T-helper 9 cell (primary cell): ENCODE measurements around the gene APLP2.
"Not testable (repeated sequence)": the region's sequence is repeated elsewhere in the genome, so short reads cannot be mapped to it uniquely, and the experiment has no call there.

Source experiments
- DNase-seq: peaks from one replicate; pipeline ENCODE4 v3.0.0-alpha.2; 2020

The APLP2 gene

GRCh38 chr11:130092661-130093060 is 23.0 kb downstream of the APLP2 start:
- no peak for DNase-seq

GRCh38 chr11:130094614-130095013 is 24.9 kb downstream of the APLP2 start:
- DNase-seq: no peak

GRCh38 chr11:130095326-130095725 is 25.6 kb downstream of the APLP2 start:
- DNase-seq: no peak

- DNase-seq: no peak
Observed at GRCh38 chr11:130096042-130096441, 26.3 kb downstream of the APLP2 start.

- DNase-seq: no peak
Observed at GRCh38 chr11:130096823-130097222, 27.1 kb downstream of the APLP2 start.

GRCh38 chr11:130097285-130097684 is 27.6 kb downstream of the APLP2 start:
- no peak for DNase-seq

GRCh38 chr11:130099356-130099755 is 29.7 kb downstream of the APLP2 start:
- no peak for DNase-seq

- no peak for DNase-seq
Observed at GRCh38 chr11:130100381-130101095, 30.8 kb downstream of the APLP2 start.

GRCh38 chr11:130101661-130102060 is 32.0 kb downstream of the APLP2 start:
- no peak for DNase-seq

- no peak for DNase-seq
Observed at GRCh38 chr11:130102301-130103249, 32.9 kb downstream of the APLP2 start.

- no peak for DNase-seq
Observed at GRCh38 chr11:130103296-130103814, 33.7 kb downstream of the APLP2 start.

GRCh38 chr11:130106381-130106780 is 36.7 kb downstream of the APLP2 start:
- no peak for DNase-seq

- not testable (repeated sequence) for DNase-seq
Observed at GRCh38 chr11:130108671-130109070, 39.0 kb downstream of the APLP2 start.

- no peak for DNase-seq
Observed at GRCh38 chr11:130109386-130109785, 39.7 kb downstream of the APLP2 start.

- DNase-seq: no peak
Observed at GRCh38 chr11:130110339-130111108, 40.8 kb downstream of the APLP2 start.

GRCh38 chr11:130112071-130112830 is 42.6 kb downstream of the APLP2 start:
- no peak for DNase-seq

GRCh38 chr11:130114281-130114680 is 44.6 kb downstream of the APLP2 start:
- DNase-seq: no peak

- no peak for DNase-seq
Observed at GRCh38 chr11:130114726-130115125, 45.0 kb downstream of the APLP2 start.

GRCh38 chr11:130115218-130115617 is 45.5 kb downstream of the APLP2 start:
- DNase-seq: no peak

GRCh38 chr11:130118165-130118564 is 48.5 kb downstream of the APLP2 start:
- no peak for DNase-seq

- DNase-seq: no peak
Observed at GRCh38 chr11:130118636-130119387, 49.1 kb downstream of the APLP2 start.
